K562 (cell line): ENCODE measurements around the gene HMCN2. TPM values are rescaled to one million over a fixed set of nuclear protein-coding genes. Genes with fewer than 3 reads are reported as not detected.

Experiments used
- ATAC-seq: fragments of 200-7000 bp; cut with Tn5 transposase; 3 replicates; pipeline ENCODE4 v1.9.1; 2020; ENCODE audit warnings: moderate library complexity
- BruUV-seq: library from RNA; stranded (reverse); fragments of 400-500 nt; replicated peaks from 2 replicates; lab custom pipeline; 2021; lab: Mats Ljungman, UMichigan
- CTCF ChIA-PET: fragments of 300-600 bp; formaldehyde crosslinking; extraction: SDS; loops from one replicate; lab custom pipeline; 2021; ENCODE audit warnings: low intra/inter-chr PET ratio; lab: Yijun Ruan, JAX
- POLR2A ChIA-PET: fragments of 300-600, 350-650 bp; sonication (Branson Sonifier 250); formaldehyde crosslinking; extraction: SDS; loops from one replicate; lab custom pipeline; 2021; ENCODE audit warnings: antibody characterized with exemption, inconsistent platforms; lab: Yijun Ruan, JAX
- DNase-seq, 4 experiments: peaks; one replicate each; pipeline versions ENCODE4 v3.0.0 to v3.0.0-alpha.2; 2011 to 2018; ENCODE audit warnings: low spot score in 3 of 4, mixed read lengths in 3 of 4; ENCODE audit errors: extremely low read depth in 1 of 4
- FAIRE-seq: peaks from 2 replicates; lab custom pipeline; 2011; peaks lifted over from hg19 to GRCh38; lab: Jason Lieb, UNC
- H2AFZ ChIP-seq: 2 replicates; pipeline ENCODE4 v1.6.0; 2011; ENCODE audit warnings: low read depth, low read length, control low read depth, inconsistent platforms
- H3K27ac ChIP-seq: fragments of 200-600 bp; 3 replicates; pipeline ENCODE4 v1.8.0; 2011; ENCODE audit warnings: low read depth, mild to moderate bottlenecking, control low read depth, inconsistent platforms, low read length, moderate library complexity, mixed read lengths; ENCODE audit errors: extremely low read depth
- H3K27me3 ChIP-seq, 2 experiments: fragments of 300-600 bp in 1 of 2; 2 replicates in 1 of 2; 3 replicates in 1 of 2; pipeline versions ENCODE4 v1.6.0 to v1.8.0; 2011; ENCODE audit warnings: inconsistent platforms in 2 of 2, low read length in 2 of 2, mild to moderate bottlenecking in 1 of 2, mixed read lengths in 1 of 2, moderate library complexity in 1 of 2; ENCODE audit not compliant: control insufficient read depth in 2 of 2, insufficient read depth in 2 of 2
- H3K36me3 ChIP-seq: fragments of 300-600 bp; 3 replicates; pipeline ENCODE4 v1.8.0; 2011; ENCODE audit warnings: mild to moderate bottlenecking, low read length, inconsistent platforms; ENCODE audit not compliant: control insufficient read depth, insufficient read depth
- H3K4me1 ChIP-seq, 2 experiments: fragments of 200-600 bp in 1 of 2; replicated peaks in 1 of 2; 2 replicates in 1 of 2; 3 replicates in 1 of 2; pipeline versions ENCODE4 v1.5.1 to v1.8.0; 2011; ENCODE audit warnings: inconsistent platforms in 2 of 2, low read length in 2 of 2, mild to moderate bottlenecking in 1 of 2, mixed read lengths in 1 of 2, moderate library complexity in 1 of 2; ENCODE audit not compliant: control insufficient read depth in 2 of 2, insufficient read depth in 2 of 2
- H3K4me2 ChIP-seq: 2 replicates; pipeline ENCODE4 v1.6.1; 2011; ENCODE audit warnings: low read length, control low read depth, inconsistent platforms, mixed read lengths; ENCODE audit not compliant: insufficient read depth
- H3K4me3 ChIP-seq: fragments of 200-600 bp; sonication (generic), shearing (Covaris generic); 2 replicates; pipeline ENCODE4 v1.5.1; 2016; ENCODE audit warnings: control low read depth, inconsistent platforms
- H3K79me2 ChIP-seq: fragments of 200-600 bp; 3 replicates; pipeline ENCODE4 v1.8.0; 2011; ENCODE audit warnings: low read length, inconsistent platforms; ENCODE audit not compliant: control insufficient read depth, insufficient read depth
- H3K9ac ChIP-seq, 2 experiments: 2 replicates each; pipeline versions ENCODE4 v1.6.0 to v1.6.1; 2011; ENCODE audit warnings: low read depth in 2 of 2, low read length in 2 of 2, control low read depth in 1 of 2, inconsistent platforms in 1 of 2, mild to moderate bottlenecking in 1 of 2, mixed read lengths in 1 of 2; ENCODE audit not compliant: insufficient read depth in 1 of 2
- H3K9me1 ChIP-seq: one replicate; pipeline ENCODE4 v1.6.0; 2011; ENCODE audit warnings: inconsistent platforms, mild to moderate bottlenecking, low read length, moderate library complexity; ENCODE audit not compliant: control insufficient read depth, insufficient read depth
- H3K9me3 ChIP-seq: replicated peaks from 2 replicates; pipeline ENCODE4 v1.5.1; 2011; ENCODE audit warnings: low read depth, low read length, inconsistent platforms; ENCODE audit not compliant: control insufficient read depth, insufficient read depth
- H4K20me1 ChIP-seq: replicated peaks from 2 replicates; pipeline ENCODE4 v1.6.1; 2011; ENCODE audit warnings: low read length, inconsistent platforms, mixed read lengths; ENCODE audit not compliant: control insufficient read depth, insufficient read depth
- ARNT ChIP-seq, 2 experiments: fragments of 450-650 bp; IDR thresholded peaks; 2 replicates each; pipeline ENCODE4 v1.6.1; 2016; ENCODE audit warnings: mild to moderate bottlenecking in 1 of 2
- BACH1 ChIP-seq: fragments of 200-800 bp; sonication (Bioruptor generic); IDR thresholded peaks from 2 replicates; pipeline ENCODE4 v1.6.1; 2016; ENCODE audit warnings: missing genetic modification characterization, missing compliant biosample characterization
- CAMTA2 ChIP-seq: fragments of 250-450 bp; sonication (Bioruptor Pico); conservative IDR thresholded peaks from 2 replicates; pipeline ENCODE4 v1.5.1; 2022
- CBFA2T3 ChIP-seq: fragments of 450-650 bp; IDR thresholded peaks from 2 replicates; pipeline ENCODE4 v1.6.1; 2017
- CBX1 ChIP-seq: sonication (generic); IDR thresholded peaks from 2 replicates; pipeline ENCODE4 v1.6.1; 2016; ENCODE audit warnings: antibody characterized with exemption, low read depth, mild to moderate bottlenecking
- CXXC5 ChIP-seq: fragments of 250-450 bp; sonication (Bioruptor Pico); IDR thresholded peaks from 2 replicates; pipeline ENCODE4 v1.8.0; 2022; ENCODE audit warnings: inconsistent platforms, mild to moderate bottlenecking, moderate library complexity
- GTF3C2 ChIP-seq: IDR thresholded peaks from 3 replicates; pipeline ENCODE4 v1.6.1; 2011; ENCODE audit warnings: borderline replicate concordance, mild to moderate bottlenecking, moderate library complexity; ENCODE audit not compliant: insufficient read length; ENCODE audit errors: extremely low read depth
- HNRNPUL1 ChIP-seq: fragments of 200-400 bp; formaldehyde crosslinking; IDR thresholded peaks from 2 replicates; pipeline ENCODE4 v1.6.1; 2017; ENCODE audit warnings: low read length
- MNT ChIP-seq, 2 experiments: fragments of 450-650 bp; conservative IDR thresholded peaks; 2 replicates each; pipeline ENCODE4 v1.6.1; 2017; ENCODE audit warnings: mild to moderate bottlenecking in 2 of 2, moderate library complexity in 2 of 2
- MTA1 ChIP-seq: fragments of 450-650 bp; IDR thresholded peaks from 2 replicates; pipeline ENCODE4 v1.6.1; 2017; ENCODE audit warnings: borderline replicate concordance
- MXD1 ChIP-seq: fragments of 250-450 bp; sonication (Bioruptor Pico); IDR thresholded peaks from 2 replicates; pipeline ENCODE4 v1.8.0; 2021; ENCODE audit warnings: borderline replicate concordance, mild to moderate bottlenecking, moderate library complexity; ENCODE audit not compliant: poor library complexity, severe bottlenecking
- NCOR1 ChIP-seq: fragments of 450-650 bp; IDR thresholded peaks from 2 replicates; pipeline ENCODE4 v1.6.1; 2016; ENCODE audit warnings: mild to moderate bottlenecking, moderate library complexity
- RHOXF2B ChIP-seq: fragments of 250-450 bp; sonication (Bioruptor Pico); conservative IDR thresholded peaks from 2 replicates; pipeline ENCODE4 v1.5.1; 2021
- ZNF197 ChIP-seq: fragments of 200-800 bp; sonication (Bioruptor generic); IDR thresholded peaks from 2 replicates; pipeline ENCODE4 v1.6.1; 2016; ENCODE audit warnings: low read depth, missing genetic modification characterization, missing compliant biosample characterization
- ZNF347 ChIP-seq: fragments of 450-650 bp; formaldehyde crosslinking; IDR thresholded peaks from 2 replicates; pipeline ENCODE4 v1.4.0; 2020; ENCODE audit warnings: low read depth, mild to moderate bottlenecking, moderate library complexity
- ZNF507 ChIP-seq: conservative IDR thresholded peaks from 2 replicates; pipeline ENCODE4 v1.6.1; 2017; ENCODE audit warnings: missing genetic modification characterization, missing compliant biosample characterization
- ZNF79 ChIP-seq: fragments of 250-450 bp; sonication (Bioruptor Pico); IDR thresholded peaks from 2 replicates; pipeline ENCODE4 v1.4.0; 2020; ENCODE audit warnings: low read depth, mild to moderate bottlenecking, moderate library complexity
- WGBS: fragments of 100-300 bp; shearing (Covaris generic); methylation state at CpG from one replicate; pipeline ENCODE4 v1.1.6; 2016; ENCODE audit warnings: low coverage, mixed read lengths; ENCODE audit not compliant: insufficient coverage; ENCODE audit errors: missing lambda C conversion rate; 5-methylcytosine and 5-hydroxymethylcytosine counted together
- in situ Hi-C: fragments of 300-500 bp; cut with MboI; formaldehyde crosslinking; loops from 4 replicates; pipeline ENCODE4 v1.15.0; 2018; ENCODE audit warnings: inconsistent platforms, mixed read lengths
- intact Hi-C: fragments of 100-400 bp; cut with micrococcal nuclease; formaldehyde crosslinking; loops from 2 replicates; pipeline ENCODE4 v1.14.2; 2022
- polyA plus RNA-seq, 8 experiments: library from polyadenylated mRNA; depleted of rRNA in 4 of 8; stranded (reverse) in 5 of 8; unstranded in 3 of 8; fragments of >200 nt; fragmentation: Nextera tagmentation in 2 of 8; fragmentation: Illumina TruSeq in 1 of 8; extraction: Ambion mirVana in 2 of 8; extraction: Trizol in 1 of 8; gene quantifications; 2 replicates each; pipeline versions ENCODE4 v1.2.1 to v1.2.3, GENCODE V29; 2011 to 2014; ENCODE audit warnings: inconsistent platforms in 1 of 8, missing spikeins in 1 of 8
- total RNA-seq, 7 experiments: library from RNA; depleted of rRNA in 6 of 7; stranded (reverse); fragments of >200 nt in 6 of 7; fragmentation: Illumina TruSeq in 2 of 7; extraction: Trizol in 2 of 7; gene quantifications; 2 replicates each; pipeline versions ENCODE4 v1.2.1 to v1.2.3, GENCODE V29; 2011 to 2021; ENCODE audit warnings: low replicate concordance in 1 of 7

Gene HMCN2
- total and polyA plus RNA-seq, 9 of the 15 experiments (the other 6 are each of a cell fraction or from before 2014, with no cell fraction given) = 0.01 TPM; not detected in 8

- TF ChIP-seq MXD1 (no peak), ARNT (IDR thresholded peaks at IDR 0.05) (no peak), ZNF79 (CRISPR knock-in tag) (no peak), MTA1 (no peak)
Observed at GRCh38 chr9:130276121-130276520, 10.6 kb downstream of the HMCN2 start (continued).

- no peak for FAIRE-seq
- no peak for ATAC-seq
- Histone ChIP-seq H3K9ac (no peak overlapping the region), H3K4me2 (no peak overlapping the region), H3K36me3 (no peaks in the 10 kb centered on the region), H3K79me2 (no peaks in the 10 kb centered on the region), H2AFZ (no peak overlapping the region), H3K4me3 (no peak overlapping the region), H3K4me1 (no peaks in the 10 kb centered on the region; a peak in 1 of 5 replicates), H3K9me1 (no peaks in the 10 kb centered on the region), H3K9me3 (no peaks in the 10 kb centered on the region), H4K20me1 (no peaks in the 10 kb centered on the region), H3K27ac (no peak overlapping the region), H3K27me3 (peaks cover 6 to 48% of the 10 kb centered on the region in 2 experiments)
- WGBS = 8% methylated on average over 9 of the region's 11 CpGs
- CTCF ChIA-PET = no interaction called here
- no TSS peak for BruUV-seq
- DNase-seq = no peak
- in situ Hi-C loops (no loop called here), intact Hi-C loops (no loop called here)
- POLR2A ChIA-PET = interaction anchor here (0.6 to 1.5 kb wide), 3 partner anchors 9 to 69 kb away, joined by 3 read pairs; partner anchors contain the start of gene HMCN2
- no peak for TF ChIP-seq RHOXF2B
- no peak for TF ChIP-seq NCOR1
- TF ChIP-seq CXXC5 (CRISPR knock-in tag) = no peak
- no peak for TF ChIP-seq CBX1
- no peak for TF ChIP-seq ZNF197 (CRISPR knock-in tag)
- no peak for TF ChIP-seq HNRNPUL1
- no peak for TF ChIP-seq CBFA2T3
- TF ChIP-seq BACH1 (tag) = no peak
- TF ChIP-seq GTF3C2 = no peak
- TF ChIP-seq ZNF347 (CRISPR knock-in tag) = no peak
- TF ChIP-seq CAMTA2 = no peak
- TF ChIP-seq ZNF507 (tag) = no peak
- no peak for TF ChIP-seq MNT (conservative IDR thresholded peaks at IDR 0.05)
Observed at GRCh38 chr9:130276955-130277354, 11.4 kb downstream of the HMCN2 start.
